ENCODE measurements around the gene ITIH4.

Gene ITIH4

DNA sequence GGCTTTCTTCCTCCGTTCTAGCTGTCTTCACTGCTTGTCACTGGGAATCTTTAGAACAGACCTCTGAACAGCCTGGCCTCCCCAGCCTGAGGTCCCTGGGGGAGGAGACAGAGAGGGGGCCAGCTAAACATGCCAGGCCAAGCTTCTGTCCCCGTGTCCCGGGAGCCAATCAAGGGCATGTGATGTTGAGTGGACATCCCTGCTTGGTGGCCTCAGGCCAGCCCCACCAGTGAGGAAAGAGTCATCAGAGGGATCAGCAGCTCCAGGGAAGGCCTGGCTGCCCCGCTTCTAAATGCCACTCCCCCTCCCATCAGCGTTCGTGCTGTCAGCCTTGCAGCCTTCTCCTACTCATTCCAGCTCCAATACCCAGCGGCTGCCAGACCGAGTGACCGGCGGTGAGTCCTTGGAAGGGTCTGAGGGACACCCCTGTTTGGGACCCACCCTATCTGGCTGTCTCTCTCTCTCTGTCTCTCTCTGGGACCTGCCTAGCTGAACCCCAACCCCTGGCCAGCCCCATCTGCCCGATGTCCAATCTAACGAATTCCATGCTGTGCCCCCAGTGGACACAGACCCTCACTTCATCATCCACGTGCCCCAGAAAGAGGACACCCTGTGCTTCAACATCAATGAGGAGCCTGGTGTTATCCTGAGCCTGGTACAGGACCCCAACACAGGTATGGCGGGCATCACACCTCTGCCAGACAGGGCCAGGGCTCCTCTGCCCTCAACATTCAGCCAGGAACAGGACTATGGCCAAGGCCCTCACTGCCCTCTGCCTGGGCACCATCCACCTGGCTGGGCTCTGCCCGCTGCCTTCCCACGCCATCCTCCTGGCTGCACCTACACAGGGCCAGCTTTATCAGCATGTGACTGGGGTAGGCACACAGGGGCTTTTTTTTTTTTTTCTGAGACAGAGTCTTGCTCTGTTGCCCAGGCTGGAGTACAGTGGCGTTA lies 42.5 kb downstream of the ITIH4 start:
- no peak for DNase-seq (ENCODE audit: low read depth)
- no peak for TF ChIP-seq CTCF (IDR thresholded peaks at IDR 0.05; ENCODE audit: low read depth, low read length, missing control alignments)
- H3K4me3 ChIP-seq (ENCODE audit: low read depth, low read length) = no peak overlapping the region

DNA sequence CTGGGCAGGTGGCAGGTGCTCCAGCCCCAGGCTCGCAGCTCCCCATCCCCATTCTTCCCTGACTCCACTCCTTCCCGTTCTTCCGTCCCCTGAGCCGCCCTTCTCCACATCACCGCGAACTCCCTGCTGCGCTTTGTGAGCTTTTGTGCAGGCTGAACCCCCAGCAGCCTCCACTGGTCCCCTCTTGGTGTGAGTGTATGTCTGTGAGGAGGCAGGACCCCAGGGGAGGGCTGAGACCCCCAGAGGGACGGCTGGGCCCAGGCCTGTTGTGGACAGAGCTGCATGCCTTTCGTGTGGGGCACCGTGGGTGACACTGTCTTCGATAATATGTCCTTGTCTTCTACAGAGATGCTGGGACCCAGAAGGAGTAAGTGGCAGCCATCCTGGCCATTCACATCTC lies 43.2 kb downstream of the ITIH4 start:
- TF ChIP-seq CTCF (IDR thresholded peaks at IDR 0.05; ENCODE audit: low read depth, low read length, missing control alignments) = no peak
- no peak overlapping the region for H3K4me3 ChIP-seq (ENCODE audit: low read depth, low read length)
- no peak for DNase-seq (ENCODE audit: low read depth)

GRCh38 chr3:52786330-52787215 lies 43.9 kb downstream of the ITIH4 start:
- DNase-seq (ENCODE audit: low read depth) = no peak
- TF ChIP-seq CTCF (IDR thresholded peaks at IDR 0.05; ENCODE audit: low read depth, low read length, missing control alignments) = no peak
- no peak overlapping the region for H3K4me3 ChIP-seq (ENCODE audit: low read depth, low read length)

GRCh38 chr3:52784931-52785590 lies 45.4 kb downstream of the ITIH4 start:
- H3K4me3 ChIP-seq (ENCODE audit: low read depth, low read length) = no peak overlapping the region
- DNase-seq (ENCODE audit: low read depth) = no peak
- TF ChIP-seq CTCF (IDR thresholded peaks at IDR 0.05; ENCODE audit: low read depth, low read length, missing control alignments) = no peak

GRCh38 chr3:52784021-52784621 lies 46.4 kb downstream of the ITIH4 start:
- no peak for DNase-seq (ENCODE audit: low read depth)
- TF ChIP-seq CTCF (IDR thresholded peaks at IDR 0.05; ENCODE audit: low read depth, low read length, missing control alignments) = no peak
- no peak overlapping the region for H3K4me3 ChIP-seq (ENCODE audit: low read depth, low read length)

DNA sequence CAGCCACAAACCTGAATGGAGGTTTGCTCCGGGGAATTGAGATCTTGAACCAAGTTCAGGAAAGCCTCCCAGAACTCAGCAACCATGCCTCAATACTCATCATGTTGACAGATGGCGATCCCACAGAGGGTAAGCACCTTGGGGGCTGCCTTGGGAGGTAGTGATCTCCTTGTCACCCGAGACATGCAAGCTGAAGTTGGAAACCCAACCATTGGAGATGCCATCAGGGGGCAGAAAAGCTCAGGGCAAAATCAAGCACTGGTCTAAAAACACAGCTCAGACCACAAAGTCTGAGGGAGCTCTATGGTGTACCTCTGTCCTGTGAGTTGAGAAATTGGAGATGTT lies 47.3 kb downstream of the ITIH4 start:
- no peak overlapping the region for H3K4me3 ChIP-seq (ENCODE audit: low read depth, low read length)
- no peak for DNase-seq (ENCODE audit: low read depth)

More for the DNA sequence above, 47.3 kb downstream of the ITIH4 start:
- TF ChIP-seq CTCF (IDR thresholded peaks at IDR 0.05; ENCODE audit: low read depth, low read length, missing control alignments) = no peak

Measured in GM12864 (cell line).